ENCODE measurements around the gene ATG13.
A peak's percentile ranks its signal among the peaks of the same experiment; 100 is the strongest.
"Not testable (repeated sequence)": the region's sequence is repeated elsewhere in the genome, so short reads cannot be mapped to it uniquely, and the experiment has no call there.

Gene ATG13

GRCh38 chr11:46700241-46701077, 83.1 kb downstream of the ATG13 start, which contains the start of the genes ARHGAP1 and ZNF408:
Gene ARHGAP1, minus strand, starts transcription at chr11:46700619. Its CDS starts 4,512 bp downstream, at chr11:46696107.
Gene ZNF408, plus strand, starts transcription at chr11:46701031. Its CDS starts 17 bp downstream, at chr11:46701048.
- FAIRE-seq, result peak; percentile 91

GRCh38 chr11:46701078-46701654, 83.8 kb downstream of the ATG13 start:
- FAIRE-seq, result no peak

GRCh38 chr11:46705070-46705688, 87.8 kb downstream of the ATG13 start:
- no peak for FAIRE-seq

- no peak for FAIRE-seq
Observed at GRCh38 chr11:46706886-46707285, 89.5 kb downstream of the ATG13 start.

GRCh38 chr11:46709351-46709750, 92.0 kb downstream of the ATG13 start:
- FAIRE-seq, result not testable (repeated sequence)

GRCh38 chr11:46710821-46711269, 93.5 kb downstream of the ATG13 start:
- FAIRE-seq, result no peak

GRCh38 chr11:46711303-46711702, 94.0 kb downstream of the ATG13 start:
- no peak for FAIRE-seq

GRCh38 chr11:46712874-46713576, 95.7 kb downstream of the ATG13 start:
- no peak for FAIRE-seq

- FAIRE-seq, result not testable (repeated sequence)
Observed at GRCh38 chr11:46717825-46718154, 100.4 kb downstream of the ATG13 start.

GRCh38 chr11:46718155-46719019, 101.0 kb downstream of the ATG13 start:
- FAIRE-seq, result no peak

GRCh38 chr11:46719048-46719542, 101.7 kb downstream of the ATG13 start, which contains the start of gene F2:
Gene F2, plus strand, starts transcription at chr11:46719213. Its CDS starts 23 bp downstream, at chr11:46719236.
- no peak for FAIRE-seq

- no peak for FAIRE-seq
Observed at GRCh38 chr11:46719543-46720218, 102.3 kb downstream of the ATG13 start.

- no peak for FAIRE-seq
Observed at GRCh38 chr11:46721286-46721685, 103.9 kb downstream of the ATG13 start.

- no peak for FAIRE-seq
Observed at GRCh38 chr11:46722566-46723358, 105.4 kb downstream of the ATG13 start.

GRCh38 chr11:46723359-46723680, 106.0 kb downstream of the ATG13 start:
- FAIRE-seq, result no peak

- FAIRE-seq, result no peak
Observed at GRCh38 chr11:46724088-46724487, 106.7 kb downstream of the ATG13 start.

Measured in A204.1 (cell line).